Measurements from ENCODE around the gene KRT85.
"Not testable (repeated sequence)": the region's sequence is repeated elsewhere in the genome, so short reads cannot be mapped to it uniquely, and the experiment has no call there.

The KRT85 gene

DNA sequence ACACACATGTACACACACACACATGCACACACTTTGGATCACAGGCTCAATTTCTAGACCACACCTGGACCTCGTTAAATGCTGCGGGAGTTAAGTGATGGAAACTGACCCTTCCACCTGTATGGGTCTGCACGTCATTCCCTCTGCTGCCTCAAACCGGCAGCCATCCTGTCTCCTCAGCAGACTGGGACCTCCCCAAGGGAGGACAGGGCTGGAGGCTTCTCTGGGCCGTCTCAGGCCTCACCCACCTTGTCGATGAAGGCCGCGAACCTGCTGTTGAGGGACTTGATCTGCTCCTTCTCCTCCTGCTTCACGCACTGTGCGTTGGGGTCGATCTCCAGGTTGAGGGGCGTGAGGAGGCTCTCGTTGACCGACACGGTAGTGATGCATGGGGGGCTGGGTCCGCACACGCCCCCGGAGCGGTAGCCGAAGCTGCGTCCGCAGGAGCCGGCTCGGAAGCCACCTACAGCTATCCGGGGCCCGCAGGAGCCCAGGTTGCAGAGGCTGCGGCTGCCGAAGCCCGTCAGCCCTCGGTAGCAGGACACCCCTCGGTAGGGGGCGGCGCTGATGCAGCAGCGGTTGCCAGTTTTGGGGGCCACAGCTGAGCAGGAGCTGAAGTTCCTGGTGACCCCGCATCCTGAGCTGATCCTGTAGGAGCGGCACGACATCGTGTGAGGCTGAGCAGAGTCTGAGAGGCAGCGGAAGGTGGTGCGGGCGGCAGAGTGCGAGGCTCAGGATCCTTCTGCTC lies at the start of gene KRT85:
TSS of gene KRT85 (minus strand) at position 744 of the 748 bp plus-strand sequence. CDS start at position 668, 76 bp downstream.
- TF ChIP-seq GATA1 (IDR thresholded peaks at IDR 0.05; ENCODE audit: low read depth, low read length) (no peak), POLR2A (IDR thresholded peaks at IDR 0.05; ENCODE audit: low read length) (no peak)

DNA sequence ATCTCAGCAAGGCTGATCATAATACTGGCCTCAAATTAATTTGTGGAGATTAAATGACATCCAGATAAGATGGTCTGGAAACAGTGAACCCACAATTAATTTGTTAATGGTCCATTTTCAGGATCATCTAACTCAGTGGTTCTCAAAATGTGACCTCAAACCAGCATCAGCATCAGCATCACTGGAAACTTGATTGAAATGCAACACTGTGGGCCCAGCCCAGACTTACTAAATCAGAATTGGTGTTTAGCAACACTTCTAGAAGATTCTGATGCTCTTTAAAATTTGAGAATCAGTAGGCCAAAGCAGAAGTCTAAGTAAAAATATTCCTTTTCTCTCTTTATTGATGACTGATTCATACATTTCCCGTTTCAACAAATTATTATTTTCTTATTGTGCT lies 49.5 kb upstream of the KRT85 start:
- no peak for DNase-seq
- TF ChIP-seq GATA1 (IDR thresholded peaks at IDR 0.05; ENCODE audit: low read depth, low read length) (no peak), POLR2A (IDR thresholded peaks at IDR 0.05; ENCODE audit: low read length) (no peak)

More for the DNA sequence above, at the start of gene KRT85:
- DNase-seq, result no peak

DNA sequence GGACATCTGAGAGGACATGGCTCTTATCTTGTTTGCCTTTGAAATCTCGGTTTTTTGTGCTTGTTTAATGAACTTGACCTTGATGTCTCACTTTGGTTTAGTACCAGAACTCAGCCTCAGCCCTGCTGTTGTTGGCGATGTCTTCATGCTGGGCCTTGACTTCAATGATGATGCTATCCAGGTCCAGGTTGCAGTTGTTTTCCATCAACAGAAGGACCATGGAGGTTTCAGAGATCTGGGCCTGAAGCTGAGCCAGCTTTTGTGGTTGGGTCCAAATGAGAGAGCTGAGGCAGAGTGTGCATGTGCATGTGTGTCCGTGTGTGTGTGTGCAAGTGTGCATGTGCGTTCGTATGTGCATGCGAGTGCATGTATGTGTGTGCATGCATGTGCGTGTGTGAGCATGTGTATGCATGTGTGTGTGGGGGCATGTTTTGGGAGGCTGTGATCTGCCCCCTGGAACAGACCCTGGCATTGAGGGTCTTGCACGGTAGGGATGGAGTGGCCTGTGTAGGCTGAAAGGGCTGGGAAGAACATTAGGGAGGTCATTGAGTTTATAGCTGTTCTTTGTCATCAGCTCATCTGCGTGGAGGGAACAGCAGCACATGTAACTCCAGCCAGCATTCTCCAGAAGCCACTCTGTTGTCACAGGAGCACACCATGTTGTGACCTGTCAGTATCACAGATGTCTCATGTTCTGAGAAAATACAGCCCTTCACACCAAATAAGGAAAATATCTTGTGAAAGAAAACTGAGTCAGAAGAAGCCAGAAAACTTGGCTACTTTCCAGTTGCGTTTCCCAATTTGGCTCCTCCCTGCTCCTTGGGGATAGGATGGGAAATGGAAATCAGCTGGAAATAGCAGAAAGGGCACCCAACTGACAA lies 48.8 kb upstream of the KRT85 start:
- DNase-seq, result no peak
- TF ChIP-seq POLR2A (IDR thresholded peaks at IDR 0.05; ENCODE audit: low read length) (no peak), GATA1 (IDR thresholded peaks at IDR 0.05; ENCODE audit: low read depth, low read length) (no peak)

DNA sequence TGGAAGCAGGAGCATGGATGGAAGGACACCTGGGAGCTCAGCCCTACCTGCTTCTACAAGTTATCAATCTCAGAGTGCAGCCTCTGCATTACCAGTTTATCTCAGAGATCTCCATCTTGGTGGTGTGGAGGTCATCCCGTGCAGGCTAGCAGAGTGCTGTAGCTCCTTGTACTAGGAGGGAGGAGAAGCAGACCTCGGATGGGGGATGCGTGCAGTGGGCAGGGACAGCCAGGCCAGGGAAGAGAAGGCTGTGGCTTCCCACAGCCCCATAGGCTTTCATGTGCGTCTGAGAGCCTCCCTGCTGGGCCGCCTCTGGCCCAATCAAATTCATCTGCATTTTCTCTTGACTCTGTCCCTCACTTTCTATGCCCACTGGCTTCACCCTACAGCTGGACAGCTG lies 47.7 kb upstream of the KRT85 start:
- DNase-seq, result no peak
- TF ChIP-seq GATA1 (IDR thresholded peaks at IDR 0.05; ENCODE audit: low read depth, low read length) (no peak), POLR2A (IDR thresholded peaks at IDR 0.05; ENCODE audit: low read length) (no peak)

DNA sequence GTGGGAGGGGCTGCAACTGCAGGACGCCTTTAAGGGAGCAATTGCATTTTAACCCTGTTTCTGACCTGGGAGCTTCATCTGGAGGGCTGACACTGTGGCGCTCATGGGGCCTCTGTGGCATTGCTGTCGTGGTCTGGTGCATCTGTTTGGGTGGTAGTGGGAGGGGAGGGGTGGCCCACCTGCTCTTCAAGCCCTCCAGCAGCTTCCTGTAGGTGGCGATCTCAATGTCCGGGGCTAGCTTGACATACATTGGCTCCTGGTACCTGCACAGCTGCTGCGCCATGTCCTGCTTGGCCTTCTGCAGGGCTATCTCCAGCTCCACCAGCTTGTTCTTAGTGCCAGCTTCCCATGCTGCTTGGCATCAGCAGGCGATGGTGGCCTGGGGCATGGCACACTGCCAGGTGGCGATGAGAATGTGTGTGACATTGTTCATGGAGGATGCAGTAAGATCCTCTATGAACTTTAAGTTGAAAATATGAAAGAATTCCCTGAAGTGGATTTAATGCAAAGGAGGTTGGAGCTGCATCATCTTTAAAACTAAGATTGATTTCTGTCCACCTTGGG lies 46.6 kb upstream of the KRT85 start:
- no peak for DNase-seq
- no peak for TF ChIP-seq GATA1 (IDR thresholded peaks at IDR 0.05; ENCODE audit: low read depth, low read length)
- no peak for TF ChIP-seq POLR2A (IDR thresholded peaks at IDR 0.05; ENCODE audit: low read length)

DNA sequence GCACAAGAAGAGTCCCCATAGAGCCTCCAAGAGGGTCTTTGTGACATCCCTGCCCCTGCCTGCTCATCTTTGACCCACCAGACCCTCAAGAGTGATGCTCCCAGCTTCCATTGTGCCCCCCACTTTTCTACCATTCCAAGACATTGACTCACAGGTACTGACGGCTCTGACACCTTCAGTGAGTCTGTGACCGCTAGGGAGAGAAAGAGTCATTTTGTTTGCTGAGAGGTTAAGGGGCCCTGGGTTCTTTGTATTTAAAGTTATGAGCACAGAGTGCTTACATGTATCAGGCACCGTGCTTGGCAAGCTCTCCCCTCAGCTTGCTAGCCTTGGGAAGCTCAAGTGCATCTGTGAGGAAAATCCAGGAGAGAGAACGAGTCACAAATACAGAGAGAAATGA lies 45.9 kb upstream of the KRT85 start:
- no peak for DNase-seq

DNA sequence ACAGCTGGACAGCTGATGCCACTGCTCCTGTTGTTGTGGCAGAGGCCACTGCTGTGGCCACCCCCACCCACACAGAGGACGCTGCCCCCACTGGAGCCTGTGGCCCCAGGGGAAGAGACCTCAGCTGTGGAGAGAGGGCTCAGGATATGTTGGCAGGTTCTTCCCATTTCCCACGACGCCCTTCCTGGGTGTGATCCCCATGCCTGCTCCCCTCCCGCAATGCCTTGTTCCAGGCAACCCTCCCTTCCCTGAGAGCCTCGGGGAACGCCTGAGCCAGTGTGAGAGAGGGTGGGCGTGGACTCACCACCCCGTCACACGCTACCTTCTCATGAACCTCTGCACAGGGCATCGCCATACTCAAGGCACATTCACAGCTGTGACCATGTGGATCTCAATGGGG lies 44.5 kb upstream of the KRT85 start:
- TF ChIP-seq POLR2A (IDR thresholded peaks at IDR 0.05; ENCODE audit: low read length) (no peak), GATA1 (IDR thresholded peaks at IDR 0.05; ENCODE audit: low read depth, low read length) (no peak)
- no peak for DNase-seq

More for the DNA sequence above, 45.9 kb upstream of the KRT85 start:
- TF ChIP-seq GATA1 (IDR thresholded peaks at IDR 0.05; ENCODE audit: low read depth, low read length) (no peak), POLR2A (IDR thresholded peaks at IDR 0.05; ENCODE audit: low read length) (no peak)

DNA sequence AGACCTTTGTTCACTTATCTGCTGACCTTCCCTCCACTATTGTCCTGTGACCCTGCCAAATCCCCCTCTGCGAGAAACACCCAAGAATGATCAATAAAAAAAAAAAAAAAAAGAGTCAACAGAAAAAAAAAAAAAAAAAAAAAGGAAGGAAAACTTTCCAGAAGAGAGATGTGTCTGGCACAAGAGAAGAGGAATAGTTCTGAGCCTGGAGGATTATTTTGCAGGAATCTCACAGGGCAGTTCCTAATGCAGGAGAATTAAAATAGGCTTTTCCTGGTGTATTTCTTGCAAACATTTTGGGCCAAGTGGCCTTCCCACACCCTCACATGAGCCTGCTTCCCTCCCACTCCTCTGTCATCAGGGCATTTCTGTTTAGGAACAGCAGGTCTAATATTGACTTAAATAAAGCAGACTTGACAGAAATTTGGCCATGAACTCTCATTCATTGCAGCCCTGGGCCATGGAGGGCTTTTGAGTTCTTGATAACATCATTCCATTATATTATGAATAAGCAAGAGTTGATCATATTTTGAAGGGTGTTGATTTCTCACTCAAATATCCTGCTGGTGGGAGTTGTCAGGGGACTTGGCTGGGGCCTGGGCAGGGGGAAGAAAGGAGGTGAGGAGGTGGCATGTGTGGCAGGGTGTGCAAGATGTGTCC lies 43.4 kb upstream of the KRT85 start:
- DNase-seq, result not testable (repeated sequence)

DNA sequence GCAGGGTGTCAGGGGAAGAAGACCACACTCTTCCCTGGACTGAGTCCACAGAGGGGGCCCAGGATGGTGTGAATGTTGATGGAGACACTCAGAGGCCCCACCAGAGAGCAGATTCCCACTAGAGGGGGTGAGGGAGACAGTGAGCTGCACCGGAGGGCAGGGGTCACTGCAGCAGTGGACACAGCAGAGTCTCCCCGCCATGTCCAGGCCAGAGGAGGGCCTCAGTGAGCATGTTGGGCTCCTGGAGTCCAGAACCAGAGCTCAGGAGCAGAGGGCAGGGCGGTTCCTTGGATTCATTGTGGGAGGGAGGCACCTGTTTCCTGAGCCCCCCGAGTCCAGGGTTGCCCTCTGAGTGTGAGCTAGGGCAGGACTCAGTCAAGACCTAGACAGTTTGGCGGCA lies 40.6 kb upstream of the KRT85 start:
- TF ChIP-seq POLR2A (IDR thresholded peaks at IDR 0.05; ENCODE audit: low read length) (no peak), GATA1 (IDR thresholded peaks at IDR 0.05; ENCODE audit: low read depth, low read length) (no peak)
- DNase-seq, result no peak

DNA sequence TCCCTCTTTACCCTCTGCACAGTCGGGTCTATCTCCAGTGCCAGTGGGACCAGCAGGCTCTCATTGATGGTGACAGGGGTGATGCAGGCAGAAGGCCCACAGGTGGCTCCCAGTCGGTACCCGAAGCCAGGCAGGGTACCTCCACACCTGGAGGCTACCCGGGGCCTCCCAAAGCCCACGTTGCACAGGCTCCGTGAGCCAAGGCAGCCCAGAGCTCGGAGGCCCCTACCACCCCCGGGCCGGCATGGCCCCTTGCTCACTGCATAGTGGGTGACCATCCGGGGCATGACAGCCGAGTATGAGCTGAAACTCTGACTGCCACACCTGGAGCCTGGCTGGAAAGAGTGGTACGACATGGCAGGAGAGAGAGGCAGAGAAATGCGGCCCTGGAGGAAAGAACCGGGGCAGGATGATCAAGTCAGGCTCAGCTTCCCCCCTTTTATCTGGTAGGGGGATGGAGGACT lies 38.7 kb upstream of the KRT85 start, which contains the start of gene KRT82:
TSS of gene KRT82 (minus strand) at position 414 of the 464 bp plus-strand sequence. CDS start at position 356, 58 bp downstream.
- no peak for DNase-seq
- TF ChIP-seq POLR2A (IDR thresholded peaks at IDR 0.05; ENCODE audit: low read length) (no peak), GATA1 (IDR thresholded peaks at IDR 0.05; ENCODE audit: low read depth, low read length) (no peak)

DNA sequence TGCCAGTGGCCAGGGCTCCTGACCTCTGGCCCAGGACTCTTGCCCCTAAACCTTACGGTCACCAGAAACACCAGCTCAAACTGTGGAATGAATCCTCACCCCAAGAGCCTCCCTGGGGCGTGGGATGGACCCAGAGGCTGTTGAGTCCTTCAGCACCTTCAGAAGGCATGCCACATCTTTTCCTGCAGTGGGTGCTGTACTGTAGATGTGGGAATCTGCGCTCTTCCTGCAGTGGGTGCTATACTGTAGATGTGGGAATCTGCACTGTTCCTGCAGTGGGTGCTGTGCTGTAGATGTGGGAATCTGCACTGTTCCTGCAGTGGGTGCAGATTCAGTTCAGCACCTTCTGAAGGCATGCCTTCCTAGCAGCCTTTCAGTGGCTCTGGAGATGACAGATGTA lies 37.7 kb upstream of the KRT85 start:
- no peak for DNase-seq
- no peak for TF ChIP-seq GATA1 (IDR thresholded peaks at IDR 0.05; ENCODE audit: low read depth, low read length)

DNA sequence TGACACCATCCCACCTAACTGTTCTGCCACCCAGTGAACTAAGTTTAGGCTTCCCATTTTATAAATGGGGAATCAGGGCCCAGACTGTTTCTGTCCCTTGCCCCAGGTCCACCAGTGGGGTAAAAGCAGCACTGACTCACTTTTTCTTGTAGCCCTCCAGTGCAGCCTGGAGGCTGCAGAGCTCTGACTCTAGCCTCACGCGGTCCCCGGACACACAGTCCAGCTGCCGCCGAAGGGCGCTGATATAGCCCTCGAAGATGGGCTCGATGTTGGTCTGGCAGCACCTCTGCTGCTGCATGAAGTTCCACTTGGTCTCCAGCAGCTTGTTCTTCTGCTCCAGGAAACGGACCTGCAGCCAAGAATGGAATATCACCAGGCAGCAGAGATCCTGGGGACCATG lies 36.3 kb upstream of the KRT85 start:
- no peak for DNase-seq
- no peak for TF ChIP-seq POLR2A (IDR thresholded peaks at IDR 0.05; ENCODE audit: low read length)
- TF ChIP-seq GATA1 (IDR thresholded peaks at IDR 0.05; ENCODE audit: low read depth, low read length), result no peak

DNA sequence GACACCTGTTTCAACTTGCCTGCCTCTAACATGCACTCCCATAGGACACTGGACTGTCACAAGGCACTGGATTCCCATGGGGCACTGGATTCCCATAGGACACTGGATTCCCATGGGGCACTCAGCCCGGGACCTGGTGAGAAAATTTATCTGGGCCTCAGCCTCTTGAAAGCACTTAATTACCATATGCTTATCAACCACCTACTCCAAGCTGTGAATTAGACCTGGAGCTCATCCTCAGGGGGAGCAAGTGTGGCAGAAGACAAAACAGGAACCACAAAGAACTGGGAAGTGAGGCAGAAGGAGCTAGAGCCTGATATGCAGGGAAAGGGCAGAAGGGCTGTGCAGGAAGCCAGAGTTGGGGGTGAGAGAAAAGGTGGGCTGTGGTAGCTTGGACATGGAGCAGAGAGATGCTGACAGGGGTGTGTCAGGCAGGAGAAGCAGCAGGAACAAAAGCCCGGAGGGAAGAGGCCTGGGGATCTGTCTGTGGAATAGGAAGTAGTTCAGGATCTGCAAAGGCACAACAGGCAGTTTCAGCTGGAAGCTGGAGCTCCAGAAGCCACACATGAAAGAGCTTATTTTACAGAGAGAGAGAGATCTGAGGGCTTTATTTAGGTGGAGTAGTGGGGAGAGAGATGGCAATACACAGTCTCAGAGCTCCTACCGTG lies 35.7 kb upstream of the KRT85 start:
- TF ChIP-seq POLR2A (IDR thresholded peaks at IDR 0.05; ENCODE audit: low read length), result no peak
- TF ChIP-seq GATA1 (IDR thresholded peaks at IDR 0.05; ENCODE audit: low read depth, low read length), result no peak
- DNase-seq, result no peak
